PC-3 (cell line): ENCODE results near the gene ESRRG. TPM values are rescaled to one million over a fixed set of nuclear protein-coding genes. Genes with fewer than 3 reads are reported as not detected.

Source experiments
- ATAC-seq: fragments of 200-7000 bp; cut with Tn5 transposase; 2 replicates; pipeline ENCODE4 v1.9.1; 2020; ENCODE audit warnings: mild to moderate bottlenecking, moderate library complexity
- BruUV-seq: library from RNA; stranded (reverse); fragments of 400-500 nt; replicated peaks from 2 replicates; lab custom pipeline; 2021; lab: Mats Ljungman, UMichigan
- CTCF ChIA-PET: fragments of 300-600 bp; sonication (Branson Sonifier 250); formaldehyde crosslinking; loops from one replicate; lab custom pipeline; 2022; ENCODE audit warnings: antibody characterized with exemption; lab: Charles Lee
- POLR2A ChIA-PET: fragments of 300-600 bp; sonication (Branson Sonifier 250); formaldehyde crosslinking; loops from one replicate; lab custom pipeline; 2022; ENCODE audit warnings: antibody characterized with exemption; ENCODE audit not compliant: unreplicated experiment; lab: Charles Lee
- DNase-seq: peaks from one replicate; pipeline ENCODE4 v3.0.0-alpha.2; 2015
- H2AFZ ChIP-seq: fragments of 300-600 bp; sonication (generic); 2 replicates; pipeline ENCODE4 v1.6.0; 2016; ENCODE audit warnings: antibody characterized with exemption, low read length
- H3F3A ChIP-seq: fragments of 300-600 bp; sonication (generic); one replicate; pipeline ENCODE4 v1.6.0; 2017; ENCODE audit warnings: antibody characterized with exemption, low read length, control low read depth, mild to moderate bottlenecking; ENCODE audit not compliant: unreplicated experiment
- H3K27ac ChIP-seq: fragments of 300-600 bp; sonication (generic); 2 replicates; pipeline ENCODE4 v1.5.1; 2016; ENCODE audit warnings: mild to moderate bottlenecking, low read length
- H3K27me3 ChIP-seq: fragments of 300-600 bp; sonication (generic); 2 replicates; pipeline ENCODE4 v1.6.1; 2016; ENCODE audit warnings: low read length, mixed read lengths
- H3K36me3 ChIP-seq: fragments of 300-600 bp; sonication (generic); 2 replicates; pipeline ENCODE4 v1.6.1; 2016; ENCODE audit warnings: low read depth, mixed run types, low read length, mixed read lengths
- H3K4me1 ChIP-seq: fragments of 300-600 bp; sonication (generic); 2 replicates; pipeline ENCODE4 v1.5.1; 2016; ENCODE audit warnings: low read length; ENCODE audit not compliant: insufficient read depth
- H3K4me2 ChIP-seq: fragments of 300-600 bp; sonication (generic); 2 replicates; pipeline ENCODE4 v1.6.0; 2016; ENCODE audit warnings: low read length
- H3K4me3 ChIP-seq: fragments of 300-600 bp; sonication (generic); 2 replicates; pipeline ENCODE4 v1.5.1; 2016; ENCODE audit warnings: mild to moderate bottlenecking, low read length, mixed read lengths
- H3K79me2 ChIP-seq: fragments of 300-600 bp; sonication (generic); 2 replicates; pipeline ENCODE4 v1.6.1; 2017; ENCODE audit warnings: low read length, mixed read lengths
- H3K9ac ChIP-seq: fragments of 300-600 bp; sonication (generic); 2 replicates; pipeline ENCODE4 v1.6.0; 2016; ENCODE audit warnings: mild to moderate bottlenecking, low read length
- H3K9me2 ChIP-seq: fragments of 300-600 bp; sonication (generic); replicated peaks from 2 replicates; pipeline ENCODE4 v1.6.1; 2016; ENCODE audit warnings: mixed run types, low read length, mixed read lengths
- H3K9me3 ChIP-seq: fragments of 300-600 bp; sonication (generic); 2 replicates; pipeline ENCODE4 v1.6.1; 2016; ENCODE audit warnings: low read length, mixed read lengths
- H4K20me1 ChIP-seq: fragments of 300-600 bp; sonication (generic); 2 replicates; pipeline ENCODE4 v1.6.1; 2016; ENCODE audit warnings: low read length, mixed read lengths
- EZH2 ChIP-seq: fragments of 300-600 bp; sonication (generic); IDR thresholded peaks from one replicate; pipeline ENCODE4 v1.6.1; 2017; ENCODE audit warnings: antibody characterized with exemption, mild to moderate bottlenecking, low read length; ENCODE audit not compliant: unreplicated experiment
- EZH2phosphoT487 ChIP-seq: fragments of 300-600 bp; sonication (generic); IDR thresholded peaks from 2 replicates; pipeline ENCODE4 v1.6.1; 2018; ENCODE audit warnings: mild to moderate bottlenecking, antibody characterized with exemption, low read length, borderline replicate concordance
- intact Hi-C: fragments of 100-400 bp; cut with micrococcal nuclease; formaldehyde crosslinking; loops from 2 replicates; pipeline ENCODE4 v1.9.0; 2023
- total RNA-seq: library from RNA; depleted of rRNA; stranded (reverse); fragments of >200 nt; gene quantifications from 2 replicates; pipeline ENCODE4 v1.2.3, GENCODE V29; 2014
- TF ChIP-seq, protein P1 (sequence below): fragments of 300-600 bp; sonication (generic); conservative IDR thresholded peaks from 2 replicates; pipeline ENCODE4 v1.5.1; 2017; ENCODE audit warnings: antibody characterized with exemption, low read depth, mild to moderate bottlenecking, low read length

ESRRG gene
- total RNA-seq, 1 experiment from 2014 or later = 1.7 TPM

DNA sequence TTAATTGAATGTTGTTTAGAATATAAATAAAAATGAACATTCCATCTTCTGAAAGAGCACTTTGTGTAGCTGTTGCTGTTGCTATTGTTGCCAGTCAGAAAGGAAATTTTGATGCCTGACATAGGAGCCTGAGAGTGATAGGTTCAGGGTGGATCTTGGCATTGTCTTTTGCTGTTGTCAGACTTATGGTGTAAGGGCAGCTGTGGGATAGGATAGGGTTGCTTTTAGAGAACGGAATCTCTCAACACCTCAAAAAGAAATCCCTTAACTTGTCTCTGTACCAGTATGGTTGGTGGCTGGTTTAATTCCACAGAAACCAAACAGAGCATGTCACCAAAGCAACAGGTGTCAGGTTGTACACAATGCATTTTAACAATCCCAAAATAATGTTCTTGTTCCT, 62.7 kb downstream of the ESRRG start:
- Histone ChIP-seq H2AFZ (no peak overlapping the region), H3K4me3 (no peak overlapping the region), H3F3A (no peaks in the 10 kb centered on the region), H4K20me1 (no peaks in the 10 kb centered on the region), H3K4me1 (no peaks in the 10 kb centered on the region), H3K9me2 (no peaks in the 10 kb centered on the region), H3K36me3 (no peaks in the 10 kb centered on the region), H3K4me2 (no peak overlapping the region), H3K79me2 (no peaks in the 10 kb centered on the region), H3K27ac (no peak overlapping the region), H3K9ac (no peak overlapping the region), H3K27me3 (peaks cover 28% of the 10 kb centered on the region; the same call in 1 of the 2 replicates), H3K9me3 (no peaks in the 10 kb centered on the region)
- ATAC-seq = no peak
- POLR2A ChIA-PET = no interaction called here
- TF ChIP-seq EZH2phosphoT487 (no peak), EZH2 (no peak)
- TF ChIP-seq, protein P1, sequence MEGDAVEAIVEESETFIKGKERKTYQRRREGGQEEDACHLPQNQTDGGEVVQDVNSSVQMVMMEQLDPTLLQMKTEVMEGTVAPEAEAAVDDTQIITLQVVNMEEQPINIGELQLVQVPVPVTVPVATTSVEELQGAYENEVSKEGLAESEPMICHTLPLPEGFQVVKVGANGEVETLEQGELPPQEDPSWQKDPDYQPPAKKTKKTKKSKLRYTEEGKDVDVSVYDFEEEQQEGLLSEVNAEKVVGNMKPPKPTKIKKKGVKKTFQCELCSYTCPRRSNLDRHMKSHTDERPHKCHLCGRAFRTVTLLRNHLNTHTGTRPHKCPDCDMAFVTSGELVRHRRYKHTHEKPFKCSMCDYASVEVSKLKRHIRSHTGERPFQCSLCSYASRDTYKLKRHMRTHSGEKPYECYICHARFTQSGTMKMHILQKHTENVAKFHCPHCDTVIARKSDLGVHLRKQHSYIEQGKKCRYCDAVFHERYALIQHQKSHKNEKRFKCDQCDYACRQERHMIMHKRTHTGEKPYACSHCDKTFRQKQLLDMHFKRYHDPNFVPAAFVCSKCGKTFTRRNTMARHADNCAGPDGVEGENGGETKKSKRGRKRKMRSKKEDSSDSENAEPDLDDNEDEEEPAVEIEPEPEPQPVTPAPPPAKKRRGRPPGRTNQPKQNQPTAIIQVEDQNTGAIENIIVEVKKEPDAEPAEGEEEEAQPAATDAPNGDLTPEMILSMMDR = no peak
- CTCF ChIA-PET = no interaction called here
- BruUV-seq = no TSS peak
- no peak for DNase-seq
- intact Hi-C loops = no loop called here

DNA sequence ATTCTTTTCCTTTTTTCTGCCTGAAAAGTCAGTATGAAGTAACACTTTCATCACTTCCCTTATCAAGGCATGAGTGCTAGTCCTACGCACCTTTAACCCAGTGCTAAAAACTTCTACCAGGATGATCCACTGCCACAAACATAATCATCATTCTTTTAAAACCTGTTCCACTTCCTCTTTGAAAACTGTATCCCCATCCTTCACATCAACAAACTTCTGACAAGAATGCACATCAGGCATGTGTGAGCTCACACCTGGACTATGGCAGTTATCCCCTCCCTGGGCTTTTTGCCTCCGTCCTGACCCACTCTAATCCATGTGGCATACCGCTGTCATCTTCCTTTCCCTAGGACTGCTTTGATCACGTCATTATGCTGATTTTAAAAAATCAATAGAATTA, 70.2 kb downstream of the ESRRG start:
- ChIA-PET POLR2A (no interaction called here), CTCF (no interaction called here)
- no peaks in the 10 kb centered on the region for H3K79me2 ChIP-seq
- H3K4me1 ChIP-seq = no peaks in the 10 kb centered on the region
- H3K36me3 ChIP-seq = no peaks in the 10 kb centered on the region
- no peak overlapping the region for H3K9ac ChIP-seq
- TF ChIP-seq, protein P1 = no peak
- no peak for TF ChIP-seq EZH2
- TF ChIP-seq EZH2phosphoT487 = no peak
- no peak for DNase-seq
- intact Hi-C loops = no loop called here
- no peak overlapping the region for H3K27ac ChIP-seq
- BruUV-seq = no TSS peak
- H3F3A ChIP-seq = no peaks in the 10 kb centered on the region
- H3K9me3 ChIP-seq = no peaks in the 10 kb centered on the region
- no peaks in the 10 kb centered on the region for H4K20me1 ChIP-seq
- no peak overlapping the region for H3K4me2 ChIP-seq
- peaks cover 33% of the 10 kb centered on the region; the same call in 1 of the 2 replicates for H3K27me3 ChIP-seq
- ATAC-seq = no peak
- H2AFZ ChIP-seq = no peak overlapping the region
- H3K4me3 ChIP-seq = no peak overlapping the region
- H3K9me2 ChIP-seq = no peaks in the 10 kb centered on the region

DNA sequence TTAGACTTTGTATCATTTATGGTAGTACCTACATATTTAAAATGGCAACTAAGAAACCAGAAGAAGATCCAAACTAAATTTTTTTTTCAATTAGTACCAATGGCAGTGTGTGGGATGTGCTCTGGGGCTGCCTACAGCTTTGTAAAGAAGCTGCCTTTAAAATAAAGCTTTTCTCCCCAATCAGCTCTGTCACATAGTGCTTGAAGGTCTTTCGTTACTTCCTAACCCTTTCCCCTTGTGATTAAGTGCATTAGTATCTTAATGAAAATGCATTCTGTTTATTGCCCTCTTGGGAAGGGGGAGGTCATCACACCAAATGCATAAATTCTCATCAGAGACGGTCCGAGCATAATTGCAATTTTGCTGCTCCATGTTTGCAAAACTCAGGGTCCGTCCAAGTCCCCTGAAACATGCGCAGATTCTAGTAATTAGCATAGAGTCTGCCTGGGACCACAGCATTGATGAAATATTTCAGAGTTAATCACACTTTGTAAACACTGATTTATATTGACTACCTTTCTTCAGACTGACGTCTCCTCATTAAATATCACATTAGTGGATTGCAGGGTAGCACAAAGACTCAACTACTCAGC, 71.3 kb downstream of the ESRRG start:
- H4K20me1 ChIP-seq = no peaks in the 10 kb centered on the region
- ATAC-seq (no peak), DNase-seq (no peak)
- no peak overlapping the region for H2AFZ ChIP-seq
- H3K36me3 ChIP-seq = no peaks in the 10 kb centered on the region
- intact Hi-C loops = no loop called here
- no peaks in the 10 kb centered on the region for H3K9me2 ChIP-seq
- BruUV-seq = no TSS peak
- H3K9ac ChIP-seq = no peak overlapping the region
- H3K4me3 ChIP-seq = no peak overlapping the region
- H3K4me1 ChIP-seq = no peaks in the 10 kb centered on the region
- H3K27me3 ChIP-seq = peaks cover 26% of the 10 kb centered on the region; the same call in 1 of the 2 replicates
- H3K4me2 ChIP-seq = no peak overlapping the region
- TF ChIP-seq EZH2 (no peak), EZH2phosphoT487 (no peak)
- TF ChIP-seq, protein P1 = no peak
- no peaks in the 10 kb centered on the region for H3K9me3 ChIP-seq
- ChIA-PET POLR2A (no interaction called here), CTCF (no interaction called here)
- H3K79me2 ChIP-seq = no peaks in the 10 kb centered on the region
- H3F3A ChIP-seq = no peaks in the 10 kb centered on the region
- no peak overlapping the region for H3K27ac ChIP-seq
